Measurements from ENCODE around the gene ZBP1. TPM values are rescaled to one million over a fixed set of nuclear protein-coding genes. Genes with fewer than 3 reads are reported as not detected.

ZBP1 gene
- total and polyA plus RNA-seq, 10 of the 15 experiments (the other 5 are each of a cell fraction or from before 2014, with no cell fraction given) = 0.93 to 10.6 (median 4.8) TPM

DNA sequence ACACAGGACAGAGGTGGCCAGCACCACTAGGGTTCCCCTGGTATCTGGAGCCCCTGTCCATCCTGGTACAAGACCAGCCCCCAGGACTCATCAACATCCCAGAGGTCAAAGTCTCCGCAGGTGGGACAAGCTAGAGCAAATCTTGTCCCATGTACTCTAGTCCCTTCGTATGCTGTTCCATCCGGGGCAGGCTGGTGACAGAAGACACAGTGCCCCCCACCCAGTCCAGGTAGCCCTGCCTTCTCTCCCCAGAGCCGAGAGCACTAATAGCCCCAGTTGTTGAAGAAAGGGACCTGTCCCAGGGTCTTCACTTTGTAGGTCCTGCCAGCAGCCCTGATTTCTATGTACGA, 38.2 kb downstream of the ZBP1 start:
- H3K9me3 ChIP-seq (replicated peaks; ENCODE audit: control insufficient read depth, insufficient read depth, low read length) = no peaks in the 10 kb centered on the region; the same call in 2 of the 3 replicates
- no TSS peak for BruUV-seq (replicated peaks)
- ChIA-PET RAD21 (ENCODE audit: unreplicated experiment) (no interaction called here), SMC1A (ENCODE audit: uncharacterized antibody, unreplicated experiment) (no interaction called here), CTCF (interaction anchor here (0.5 to 1.6 kb wide), 2 partner anchors 16 to 422 kb away, joined by 4 to 5 read pairs; no protein-coding TSS in a partner anchor), POLR2A (no interaction called here)
- no peak overlapping the region for H3K4me2 ChIP-seq (ENCODE audit: control insufficient read depth, insufficient read depth)
- H3K4me3 ChIP-seq = no peak overlapping the region
- H2AFZ ChIP-seq (ENCODE audit: control insufficient read depth, low read depth, low read length) = no peak overlapping the region
- intact Hi-C loops (cut with micrococcal nuclease; ENCODE audit: unreplicated experiment) (no loop called here), in situ Hi-C loops (cut with MboI) (no loop called here)
- ATAC-seq (no peak), FAIRE-seq (no peak), DNase-seq (ENCODE audit: low read depth, low spot score) (no peak)
- no peaks in the 10 kb centered on the region; a peak in 2 of 4 replicates for H3K27me3 ChIP-seq (replicated peaks in 1 of 2; ENCODE audit: control insufficient read depth in 2 of 2, insufficient read depth in 2 of 2, low read length in 1 of 2)
- WGBS (ENCODE audit: insufficient coverage, insufficient replicate concordance, low lambda C conversion rate, missing lambda C conversion rate) = 21% methylated on average over 5 of the region's 5 CpGs
- H4K20me1 ChIP-seq (ENCODE audit: control insufficient read depth, insufficient read depth) = no peaks in the 10 kb centered on the region
- no peaks in the 10 kb centered on the region for H3K36me3 ChIP-seq (ENCODE audit: control insufficient read depth in 2 of 2, insufficient read depth in 2 of 2, low read length in 1 of 2)
- no peak overlapping the region for H3K27ac ChIP-seq (ENCODE audit: control insufficient read depth, insufficient read depth)
- no peaks in the 10 kb centered on the region for H3K79me2 ChIP-seq (ENCODE audit: control insufficient read depth, insufficient read depth, low read length)
- no peaks in the 10 kb centered on the region for H3K4me1 ChIP-seq (ENCODE audit: control insufficient read depth, insufficient read depth, low read length)
- TF ChIP-seq STAT1 (conservative IDR thresholded peaks at IDR 0.05) (no peak), GATAD2B (conservative IDR thresholded peaks at IDR 0.05; ENCODE audit: low read depth) (no peak), POLR2AphosphoS2 (IDR thresholded peaks at IDR 0.05; ENCODE audit: low read depth, low read length) (no peak), SREBF2 (IDR thresholded peaks at IDR 0.05; ENCODE audit: low read length) (no peak)
- TF ChIP-seq, protein P1, sequence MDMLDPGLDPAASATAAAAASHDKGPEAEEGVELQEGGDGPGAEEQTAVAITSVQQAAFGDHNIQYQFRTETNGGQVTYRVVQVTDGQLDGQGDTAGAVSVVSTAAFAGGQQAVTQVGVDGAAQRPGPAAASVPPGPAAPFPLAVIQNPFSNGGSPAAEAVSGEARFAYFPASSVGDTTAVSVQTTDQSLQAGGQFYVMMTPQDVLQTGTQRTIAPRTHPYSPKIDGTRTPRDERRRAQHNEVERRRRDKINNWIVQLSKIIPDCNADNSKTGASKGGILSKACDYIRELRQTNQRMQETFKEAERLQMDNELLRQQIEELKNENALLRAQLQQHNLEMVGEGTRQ (IDR thresholded peaks at IDR 0.05; ENCODE audit: borderline replicate concordance, low read depth, low read length) = no peak
- H3K9ac ChIP-seq (ENCODE audit: control insufficient read depth, insufficient read depth, low read length) = no peak overlapping the region

DNA sequence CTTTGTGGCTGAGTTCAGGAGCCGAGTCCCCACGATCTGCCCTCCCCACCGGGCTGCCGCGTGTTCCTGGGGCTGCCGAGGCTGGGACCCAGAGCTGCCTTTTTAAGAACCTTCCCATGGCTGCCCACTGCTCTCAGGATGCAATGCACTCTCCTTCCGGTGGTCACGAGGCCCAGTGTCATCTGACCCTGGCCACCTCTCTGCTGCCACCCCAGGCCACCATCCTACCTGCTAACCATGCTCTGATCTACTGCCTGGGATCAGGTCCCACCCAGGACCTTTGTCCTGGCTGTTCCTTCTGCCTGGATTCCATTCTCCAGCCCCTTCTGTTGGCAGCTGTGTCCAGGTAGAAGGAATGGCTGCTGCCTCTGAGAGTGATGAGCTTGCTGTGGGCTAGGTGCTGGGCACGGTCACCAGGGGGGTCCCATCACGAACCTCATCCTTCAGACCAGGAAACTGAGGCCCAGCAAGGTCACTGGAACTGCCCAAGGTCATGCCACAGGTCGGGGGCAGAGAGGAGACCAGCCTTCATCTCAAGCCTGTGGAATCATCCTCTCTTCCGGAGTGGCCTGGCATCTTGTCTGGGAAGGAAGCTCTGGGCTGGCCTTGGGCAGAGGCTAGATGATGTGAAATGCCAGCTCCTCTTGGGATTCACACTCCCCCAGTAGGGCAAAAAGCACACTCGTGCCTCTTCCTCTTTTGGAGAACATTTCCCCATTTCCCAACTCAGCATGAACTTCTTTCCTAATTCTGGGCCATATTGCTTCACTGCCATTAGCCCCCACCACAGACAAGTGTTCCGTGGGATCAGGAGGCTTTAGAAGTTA, 38.8 kb downstream of the ZBP1 start:
- H3K36me3 ChIP-seq (ENCODE audit: control insufficient read depth in 2 of 2, insufficient read depth in 2 of 2, low read length in 1 of 2) = no peaks in the 10 kb centered on the region
- H3K4me3 ChIP-seq = no peak overlapping the region
- ATAC-seq = no peak
- 14% methylated on average over 14 of the region's 14 CpGs for WGBS (ENCODE audit: insufficient coverage, insufficient replicate concordance, low lambda C conversion rate, missing lambda C conversion rate)
- H3K27ac ChIP-seq (ENCODE audit: control insufficient read depth, insufficient read depth) = no peak overlapping the region
- no peak overlapping the region for H2AFZ ChIP-seq (ENCODE audit: control insufficient read depth, low read depth, low read length)
- H3K4me2 ChIP-seq (ENCODE audit: control insufficient read depth, insufficient read depth) = no peak overlapping the region
- intact Hi-C loops (cut with micrococcal nuclease; ENCODE audit: unreplicated experiment) = no loop called here
- POLR2A ChIA-PET = no interaction called here
- H4K20me1 ChIP-seq (ENCODE audit: control insufficient read depth, insufficient read depth) = no peaks in the 10 kb centered on the region
- DNase-seq (ENCODE audit: low read depth, low spot score) = no peak
- RAD21 ChIA-PET (ENCODE audit: unreplicated experiment) = interaction anchor here (1.7 kb wide), 1 partner anchor 82 kb away, joined by 4 read pairs; no protein-coding TSS in a partner anchor
- in situ Hi-C loops (cut with MboI) = no loop called here
- FAIRE-seq = no peak
- no peaks in the 10 kb centered on the region for H3K79me2 ChIP-seq (ENCODE audit: control insufficient read depth, insufficient read depth, low read length)
- H3K27me3 ChIP-seq (replicated peaks in 1 of 2; ENCODE audit: control insufficient read depth in 2 of 2, insufficient read depth in 2 of 2, low read length in 1 of 2) = no peaks in the 10 kb centered on the region; a peak in 2 of 4 replicates
- no peak overlapping the region for H3K9ac ChIP-seq (ENCODE audit: control insufficient read depth, insufficient read depth, low read length)
- H3K4me1 ChIP-seq (ENCODE audit: control insufficient read depth, insufficient read depth, low read length) = no peaks in the 10 kb centered on the region
- H3K9me3 ChIP-seq (replicated peaks; ENCODE audit: control insufficient read depth, insufficient read depth, low read length) = no peaks in the 10 kb centered on the region
- no TSS peak for BruUV-seq (replicated peaks)
- SMC1A ChIA-PET (ENCODE audit: uncharacterized antibody, unreplicated experiment) = no interaction called here
- CTCF ChIA-PET = interaction anchor here (1.6 kb wide), 1 partner anchor 15 kb away, joined by 5 read pairs; no protein-coding TSS in a partner anchor
- TF ChIP-seq, protein P2, sequence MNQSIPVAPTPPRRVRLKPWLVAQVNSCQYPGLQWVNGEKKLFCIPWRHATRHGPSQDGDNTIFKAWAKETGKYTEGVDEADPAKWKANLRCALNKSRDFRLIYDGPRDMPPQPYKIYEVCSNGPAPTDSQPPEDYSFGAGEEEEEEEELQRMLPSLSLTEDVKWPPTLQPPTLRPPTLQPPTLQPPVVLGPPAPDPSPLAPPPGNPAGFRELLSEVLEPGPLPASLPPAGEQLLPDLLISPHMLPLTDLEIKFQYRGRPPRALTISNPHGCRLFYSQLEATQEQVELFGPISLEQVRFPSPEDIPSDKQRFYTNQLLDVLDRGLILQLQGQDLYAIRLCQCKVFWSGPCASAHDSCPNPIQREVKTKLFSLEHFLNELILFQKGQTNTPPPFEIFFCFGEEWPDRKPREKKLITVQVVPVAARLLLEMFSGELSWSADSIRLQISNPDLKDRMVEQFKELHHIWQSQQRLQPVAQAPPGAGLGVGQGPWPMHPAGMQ (IDR thresholded peaks at IDR 0.05; ENCODE audit: borderline replicate concordance) = no peak
- TF ChIP-seq SMARCA5 (IDR thresholded peaks at IDR 0.05) (no peak), JUNB (IDR thresholded peaks at IDR 0.05) (no peak), TBL1XR1 (IDR thresholded peaks at IDR 0.05; ENCODE audit: low read depth, low read length) (no peak), SMAD5 (IDR thresholded peaks at IDR 0.05; ENCODE audit: low read depth) (no peak), ETV6 (conservative IDR thresholded peaks at IDR 0.05 in 1 of 2, IDR thresholded peaks at IDR 0.05 in 1 of 2; ENCODE audit: borderline replicate concordance in 1 of 2, low read depth in 1 of 2) (no peak), FOXK2 (IDR thresholded peaks at IDR 0.05) (no peak)
- TF ChIP-seq, protein P3, sequence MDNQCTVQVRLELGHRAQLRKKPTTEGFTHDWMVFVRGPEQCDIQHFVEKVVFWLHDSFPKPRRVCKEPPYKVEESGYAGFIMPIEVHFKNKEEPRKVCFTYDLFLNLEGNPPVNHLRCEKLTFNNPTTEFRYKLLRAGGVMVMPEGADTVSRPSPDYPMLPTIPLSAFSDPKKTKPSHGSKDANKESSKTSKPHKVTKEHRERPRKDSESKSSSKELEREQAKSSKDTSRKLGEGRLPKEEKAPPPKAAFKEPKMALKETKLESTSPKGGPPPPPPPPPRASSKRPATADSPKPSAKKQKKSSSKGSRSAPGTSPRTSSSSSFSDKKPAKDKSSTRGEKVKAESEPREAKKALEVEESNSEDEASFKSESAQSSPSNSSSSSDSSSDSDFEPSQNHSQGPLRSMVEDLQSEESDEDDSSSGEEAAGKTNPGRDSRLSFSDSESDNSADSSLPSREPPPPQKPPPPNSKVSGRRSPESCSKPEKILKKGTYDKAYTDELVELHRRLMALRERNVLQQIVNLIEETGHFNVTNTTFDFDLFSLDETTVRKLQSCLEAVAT (IDR thresholded peaks at IDR 0.05) = no peak
